Measurements from ENCODE around the gene GJC2. TPM values are rescaled to one million over a fixed set of nuclear protein-coding genes. Genes with fewer than 3 reads are reported as not detected.
"Not testable (repeated sequence)": the region's sequence is repeated elsewhere in the genome, so short reads cannot be mapped to it uniquely, and the experiment has no call there.

The GJC2 gene
- total RNA-seq, 3 donors from 2014 or later: 0.49 to 0.79 (median 0.53) TPM

DNA sequence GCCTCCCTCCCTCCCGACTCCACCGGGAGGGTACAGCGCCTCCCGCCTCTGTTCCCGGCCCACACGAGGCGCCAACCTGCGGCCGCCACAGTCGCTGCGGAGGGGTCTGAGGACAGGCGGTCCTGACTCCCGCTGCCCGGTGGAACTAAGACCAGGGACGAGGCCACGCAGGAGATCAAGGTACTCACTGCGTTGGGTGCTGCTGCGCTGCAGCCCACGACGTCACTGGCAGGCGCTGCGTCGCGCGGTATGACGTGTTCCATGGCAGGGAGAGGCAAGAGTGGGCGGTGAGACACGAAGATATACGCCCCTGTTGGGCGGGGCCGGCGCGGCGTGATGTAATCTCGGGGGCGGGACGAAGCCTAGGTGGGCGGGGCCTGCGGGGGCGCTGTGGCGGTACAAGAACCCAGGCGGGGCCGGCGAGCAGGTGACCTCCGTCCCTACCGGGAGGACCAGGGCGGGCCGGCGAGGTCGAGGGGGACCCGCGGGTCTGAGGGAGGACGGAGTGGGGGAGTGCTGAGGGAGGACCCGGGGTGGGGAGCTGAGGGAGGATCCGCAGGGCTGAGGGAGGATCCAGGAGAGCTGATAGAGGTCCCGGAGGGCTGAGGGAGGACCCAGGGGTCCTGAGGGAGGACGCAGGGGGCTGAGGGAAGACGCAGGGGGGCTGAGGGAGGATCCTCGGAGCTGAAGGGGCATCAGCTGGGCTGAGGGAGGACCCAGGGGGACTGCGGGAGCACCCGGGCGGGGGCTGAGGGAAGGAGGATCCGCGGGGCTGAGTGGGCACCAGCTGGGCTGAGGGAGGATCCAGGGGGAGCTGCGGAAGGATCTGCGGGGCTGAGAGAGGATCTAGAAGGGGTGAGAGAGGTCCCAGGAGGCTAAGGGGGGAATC is 40.4 kb upstream of the GJC2 start, which contains the start of gene MRPL55:
Gene MRPL55, minus strand, starts transcription at position 227 of the 889 bp plus-strand sequence. CDS start 1,039 bp downstream, outside the sequence.
- peak; percentile 92 to 95 for ATAC-seq
- H3K4me3 Mint-ChIP-seq: peak within 1 kb of the TSS; percentile 92
- no peaks in the 10 kb centered on the region for H3K9me3 Mint-ChIP-seq
- H3K4me1 Mint-ChIP-seq (ENCODE audit: low read depth): peaks cover 21% of the 10 kb centered on the region
- no peaks in the 10 kb centered on the region for H3K27me3 Mint-ChIP-seq (ENCODE audit: low read depth)
- peaks cover 6% of the 10 kb centered on the region for H3K36me3 Mint-ChIP-seq (ENCODE audit: insufficient read depth)
- peak; percentile 99 for DNase-seq

DNA sequence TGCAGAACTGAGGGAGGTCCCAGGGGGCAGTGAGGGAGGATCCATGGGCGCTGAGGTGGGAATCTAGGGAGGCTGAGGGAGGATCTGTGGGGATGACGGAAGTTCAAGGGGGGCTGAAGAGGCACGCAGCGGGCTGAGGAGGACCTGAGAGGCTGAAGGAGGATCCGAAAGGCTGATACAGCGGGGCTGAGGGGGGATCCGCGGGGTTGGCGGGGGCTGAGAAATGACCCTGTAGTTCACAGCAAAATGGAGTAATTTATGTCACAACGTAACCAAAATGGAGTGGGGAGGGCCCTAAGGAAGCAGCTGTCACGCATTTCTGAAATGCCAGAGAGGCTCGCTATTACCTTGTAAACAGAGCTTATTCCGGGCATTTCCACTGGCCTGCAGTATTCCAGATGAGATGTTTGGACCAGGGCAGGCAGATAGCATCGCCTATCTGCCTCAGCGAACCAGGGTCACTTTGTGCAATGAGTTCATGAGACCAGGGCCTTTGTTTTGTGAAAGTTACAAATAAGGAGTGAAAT is 39.7 kb upstream of the GJC2 start:
- Mint-ChIP-seq H3K27me3 (ENCODE audit: low read depth) (no peaks in the 10 kb centered on the region), H3K9me3 (no peaks in the 10 kb centered on the region), H3K4me1 (ENCODE audit: low read depth) (peaks cover 19% of the 10 kb centered on the region), H3K4me3 (peak overlapping the region; percentile 92), H3K36me3 (ENCODE audit: insufficient read depth) (peaks cover 6% of the 10 kb centered on the region)
- DNase-seq: no peak
- no peak for ATAC-seq

DNA sequence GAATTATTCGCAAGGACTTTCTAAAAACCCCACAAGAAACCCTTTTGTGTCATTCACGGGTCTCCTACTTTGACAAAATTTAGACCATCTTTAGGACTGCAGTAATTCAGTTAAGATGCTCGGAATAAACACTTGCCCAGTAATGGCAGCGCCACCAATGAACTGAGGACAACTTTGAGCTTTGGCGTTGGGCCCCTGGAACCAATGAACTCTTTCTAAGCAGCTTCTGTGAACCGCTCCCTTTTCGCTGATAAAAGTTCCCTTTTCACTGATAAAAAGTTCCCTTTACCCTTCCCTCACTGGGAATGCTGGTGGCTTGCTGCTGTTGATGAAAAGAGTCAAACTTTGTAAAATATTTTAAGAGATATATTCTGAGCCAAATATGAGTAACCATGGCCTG is 39.2 kb upstream of the GJC2 start:
- no peaks in the 10 kb centered on the region for H3K27me3 Mint-ChIP-seq (ENCODE audit: low read depth)
- DNase-seq (no peak), ATAC-seq (no peak)
- H3K4me1 Mint-ChIP-seq (ENCODE audit: low read depth): peaks cover 19% of the 10 kb centered on the region
- no peaks in the 10 kb centered on the region for H3K9me3 Mint-ChIP-seq
- peak overlapping the region; percentile 92 for H3K4me3 Mint-ChIP-seq
- peaks cover 6% of the 10 kb centered on the region for H3K36me3 Mint-ChIP-seq (ENCODE audit: insufficient read depth)

DNA sequence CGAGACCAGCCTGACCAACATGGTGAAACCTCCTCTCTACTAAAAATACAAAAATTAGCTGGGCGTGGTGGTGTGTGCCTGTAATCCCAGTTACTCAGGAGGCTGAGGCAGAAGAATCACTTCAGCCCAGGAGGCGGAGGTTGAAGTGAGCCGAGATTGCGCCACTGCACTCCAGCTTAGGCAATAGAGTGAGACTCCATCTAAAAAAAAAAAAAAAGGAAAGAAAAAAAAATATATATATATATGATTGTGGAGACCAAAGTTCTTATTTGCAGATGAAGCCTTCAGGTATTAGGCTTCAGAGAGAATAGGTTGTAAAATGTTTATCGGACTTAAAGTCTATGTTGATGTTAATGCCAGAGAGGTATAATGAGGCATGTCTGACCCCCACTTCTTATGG is 38.4 kb upstream of the GJC2 start:
- not testable (repeated sequence) for H3K27me3 Mint-ChIP-seq (ENCODE audit: low read depth); DNase-seq; ATAC-seq; H3K4me3 Mint-ChIP-seq; H3K36me3 Mint-ChIP-seq (ENCODE audit: insufficient read depth); H3K9me3 Mint-ChIP-seq
- peaks cover 19% of the 10 kb centered on the region for H3K4me1 Mint-ChIP-seq (ENCODE audit: low read depth)

DNA sequence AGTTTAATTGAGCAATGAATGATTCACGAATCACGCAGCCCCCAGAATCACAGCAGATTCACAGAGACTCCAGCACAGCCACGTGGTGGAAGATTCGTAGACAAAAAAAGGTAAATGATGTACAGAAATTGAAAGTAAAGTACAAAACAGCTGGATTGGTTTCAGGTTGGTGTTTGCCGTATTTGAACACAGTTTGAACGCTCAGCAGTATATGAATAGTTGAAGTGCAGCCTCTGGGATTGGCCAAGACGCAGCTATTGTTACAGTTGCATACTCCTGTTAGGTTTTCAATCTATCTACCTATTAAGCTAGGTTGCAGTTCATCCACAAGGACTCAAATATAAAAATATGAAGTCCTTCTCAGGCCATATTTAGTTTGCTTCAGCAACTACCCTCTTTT is 37.6 kb upstream of the GJC2 start:
- Mint-ChIP-seq H3K27me3 (ENCODE audit: low read depth) (no peaks in the 10 kb centered on the region), H3K4me1 (ENCODE audit: low read depth) (peaks cover 19% of the 10 kb centered on the region), H3K4me3 (no peak overlapping the region), H3K9me3 (no peaks in the 10 kb centered on the region), H3K36me3 (ENCODE audit: insufficient read depth) (no peaks in the 10 kb centered on the region)
- no peak for DNase-seq
- no peak for ATAC-seq

DNA sequence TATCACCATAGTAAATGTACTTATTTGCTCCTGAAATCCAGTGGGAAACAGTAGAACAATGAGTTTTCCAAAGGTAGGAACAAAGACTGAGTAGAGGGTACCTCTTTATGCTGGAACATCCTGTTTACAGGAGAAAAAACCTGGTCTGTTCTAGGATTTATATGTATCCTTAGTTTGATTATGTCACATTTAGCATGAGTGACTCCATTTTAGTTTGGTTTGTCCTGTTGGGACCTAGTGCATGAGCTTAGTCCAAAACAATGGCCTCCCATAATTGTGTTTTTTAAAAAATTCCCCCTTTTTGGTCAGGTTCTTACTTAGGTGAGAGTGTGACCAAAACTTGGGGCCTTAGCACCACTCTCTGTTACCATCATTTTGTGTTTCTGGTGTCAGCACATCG is 37.1 kb upstream of the GJC2 start:
- no peaks in the 10 kb centered on the region for H3K27me3 Mint-ChIP-seq (ENCODE audit: low read depth)

DNA sequence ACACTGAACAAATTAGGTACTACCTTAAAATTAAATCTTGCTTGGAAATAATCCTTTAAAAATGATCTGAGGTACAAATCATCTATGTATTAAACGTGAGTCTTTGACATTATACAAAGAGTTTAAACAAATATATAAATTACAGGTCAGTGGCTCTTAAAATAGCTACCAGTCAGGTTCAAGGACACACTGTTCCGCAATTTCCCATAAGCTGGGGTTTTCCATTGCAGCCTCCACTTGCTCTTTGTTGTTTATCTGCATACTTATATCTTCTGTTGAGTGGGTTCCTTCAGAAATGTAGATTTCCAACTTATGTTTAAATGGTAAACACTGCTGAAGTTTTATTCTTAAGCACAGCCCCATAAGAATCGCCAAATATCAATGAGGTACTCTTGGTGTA is 34.9 kb upstream of the GJC2 start:
- DNase-seq: no peak
- Mint-ChIP-seq H3K27me3 (ENCODE audit: low read depth) (no peaks in the 10 kb centered on the region), H3K4me1 (ENCODE audit: low read depth) (peaks cover 4% of the 10 kb centered on the region), H3K9me3 (peaks cover 3% of the 10 kb centered on the region), H3K4me3 (no peak overlapping the region), H3K36me3 (ENCODE audit: insufficient read depth) (no peaks in the 10 kb centered on the region)
- ATAC-seq: no peak

More for the DNA sequence above, 37.1 kb upstream of the GJC2 start:
- H3K9me3 Mint-ChIP-seq: no peaks in the 10 kb centered on the region
- DNase-seq: no peak
- ATAC-seq: no peak
- no peak overlapping the region for H3K4me3 Mint-ChIP-seq
- H3K4me1 Mint-ChIP-seq (ENCODE audit: low read depth): peaks cover 19% of the 10 kb centered on the region
- no peaks in the 10 kb centered on the region for H3K36me3 Mint-ChIP-seq (ENCODE audit: insufficient read depth)

DNA sequence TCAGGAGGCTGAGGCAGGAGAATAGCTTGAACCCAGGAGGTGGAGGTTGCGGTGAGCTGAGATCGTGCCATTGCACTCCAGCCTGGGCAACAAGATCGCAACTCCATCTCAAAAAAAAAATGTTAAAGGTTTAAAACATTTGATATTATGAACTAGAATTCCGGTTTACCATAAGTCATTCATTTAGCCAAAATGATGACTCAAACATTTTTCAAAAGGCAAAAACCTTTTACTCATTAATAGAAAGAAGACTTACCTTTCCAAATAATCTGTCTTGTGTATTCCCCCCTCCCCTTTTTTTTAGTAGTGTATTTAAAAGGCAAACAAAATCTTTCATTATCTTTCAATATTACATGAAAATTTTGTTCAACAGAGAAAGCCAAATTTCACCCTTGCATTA is 32.4 kb upstream of the GJC2 start:
- no peaks in the 10 kb centered on the region for H3K27me3 Mint-ChIP-seq (ENCODE audit: low read depth)
- no peaks in the 10 kb centered on the region for H3K36me3 Mint-ChIP-seq (ENCODE audit: insufficient read depth)
- H3K4me3 Mint-ChIP-seq: no peak overlapping the region
- ATAC-seq (no peak), DNase-seq (no peak)
- H3K9me3 Mint-ChIP-seq: peaks cover 3% of the 10 kb centered on the region
- H3K4me1 Mint-ChIP-seq (ENCODE audit: low read depth): no peaks in the 10 kb centered on the region

DNA sequence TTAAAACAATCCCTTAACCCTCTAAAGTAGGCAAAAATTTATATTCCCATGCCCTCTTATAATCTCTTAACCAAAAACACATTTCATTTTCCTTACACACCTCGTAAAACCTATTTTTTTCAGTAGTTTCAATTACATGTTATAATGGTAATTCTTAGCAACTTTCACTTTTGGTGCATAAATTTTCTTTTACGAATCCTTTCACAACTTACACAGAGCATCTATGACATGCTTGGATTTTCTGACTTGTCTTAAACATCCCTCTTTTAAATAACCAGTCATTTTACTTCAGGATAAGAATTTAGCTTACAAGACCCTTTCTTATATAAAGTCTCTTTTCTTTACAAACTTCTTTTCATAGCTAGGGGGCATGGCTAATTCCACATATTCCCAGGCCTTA is 31.7 kb upstream of the GJC2 start:
- H3K4me3 Mint-ChIP-seq: no peak overlapping the region
- ATAC-seq (no peak), DNase-seq (no peak)
- no peaks in the 10 kb centered on the region for H3K36me3 Mint-ChIP-seq (ENCODE audit: insufficient read depth)
- H3K4me1 Mint-ChIP-seq (ENCODE audit: low read depth): no peaks in the 10 kb centered on the region
- peaks cover 3% of the 10 kb centered on the region for H3K9me3 Mint-ChIP-seq
- peaks cover 2% of the 10 kb centered on the region for H3K27me3 Mint-ChIP-seq (ENCODE audit: low read depth)

DNA sequence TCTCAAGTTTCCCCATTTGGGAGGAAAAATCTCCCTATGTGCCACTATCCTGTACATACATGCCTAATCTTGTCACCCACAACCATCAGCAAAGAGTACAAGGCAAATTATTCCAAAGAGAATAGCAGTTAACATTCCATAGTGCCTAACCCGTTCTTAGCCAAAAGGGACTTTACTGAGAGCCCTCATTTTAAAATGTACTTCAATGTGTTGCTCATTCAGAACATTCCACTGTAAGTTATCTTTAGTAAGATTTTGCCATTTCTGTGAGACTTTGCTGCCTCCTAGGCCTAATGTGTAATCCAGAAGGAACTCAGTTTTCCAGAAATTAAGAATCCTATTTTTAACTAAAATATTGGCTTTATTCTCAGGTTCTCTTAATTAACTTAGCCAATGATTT is 29.4 kb upstream of the GJC2 start:
- Mint-ChIP-seq H3K27me3 (ENCODE audit: low read depth) (peaks cover 3% of the 10 kb centered on the region), H3K36me3 (ENCODE audit: insufficient read depth) (no peaks in the 10 kb centered on the region), H3K9me3 (peaks cover 3% of the 10 kb centered on the region), H3K4me1 (ENCODE audit: low read depth) (no peaks in the 10 kb centered on the region), H3K4me3 (no peak overlapping the region)
- ATAC-seq (no peak), DNase-seq (no peak)

DNA sequence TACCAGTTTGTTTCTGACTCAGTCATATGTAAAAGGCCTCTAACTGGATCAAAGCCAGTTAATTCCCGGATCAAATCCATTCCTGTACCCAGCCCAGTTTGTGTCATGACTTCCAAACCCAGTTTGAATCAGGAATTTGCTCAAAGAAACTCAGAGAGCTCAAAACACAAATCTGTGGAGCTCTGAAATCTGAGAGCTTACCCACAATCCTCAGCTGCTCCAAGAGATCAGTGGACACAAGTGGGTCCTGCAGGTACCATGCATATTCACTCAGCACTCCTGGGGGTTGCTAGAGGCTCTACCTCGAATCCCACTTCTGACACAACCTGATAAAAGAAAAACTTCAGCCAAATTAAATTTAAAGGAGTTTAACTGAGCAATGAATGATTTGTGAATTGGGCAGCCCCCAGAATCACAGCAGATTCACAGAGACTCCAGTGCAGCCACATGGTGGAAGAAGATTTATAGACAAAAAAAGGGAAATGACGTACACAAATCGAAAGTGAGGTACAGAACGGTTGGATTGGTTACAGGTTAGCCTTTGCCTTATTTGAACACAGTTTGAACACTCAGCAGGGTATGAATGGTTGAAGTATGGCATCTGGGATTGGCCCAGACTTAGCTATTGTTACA is 28.8 kb upstream of the GJC2 start:
- DNase-seq (no peak), ATAC-seq (peak in 1 of 2 donors; percentile 25)
- Mint-ChIP-seq H3K27me3 (ENCODE audit: low read depth) (peaks cover 4% of the 10 kb centered on the region), H3K36me3 (ENCODE audit: insufficient read depth) (no peaks in the 10 kb centered on the region), H3K4me1 (ENCODE audit: low read depth) (no peaks in the 10 kb centered on the region), H3K9me3 (peaks cover 3% of the 10 kb centered on the region), H3K4me3 (no peak overlapping the region)

DNA sequence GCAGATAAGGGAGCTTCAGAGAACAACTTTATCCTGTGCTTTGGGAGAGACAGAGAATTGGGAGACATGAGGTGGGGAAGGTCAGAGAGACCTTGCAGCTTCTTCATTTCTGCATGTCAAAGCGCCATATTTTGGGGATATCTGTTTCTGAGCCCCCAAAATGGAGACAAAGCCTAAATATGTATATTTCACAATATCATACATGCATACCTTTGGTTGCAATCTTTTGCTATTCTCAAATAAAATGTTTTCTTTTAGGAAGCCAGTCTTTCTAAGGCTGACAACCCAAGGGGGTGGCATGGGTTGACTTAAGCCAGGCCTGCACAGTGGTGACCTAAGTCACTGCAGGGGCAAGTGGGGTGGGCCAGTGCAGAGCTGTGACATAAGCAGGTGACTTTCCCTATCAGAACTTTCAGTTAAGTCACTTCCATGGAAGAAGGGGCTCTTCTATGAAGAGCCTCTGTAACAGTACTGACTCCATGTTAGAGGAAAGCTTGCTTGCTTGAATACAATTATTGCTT is 26.7 kb upstream of the GJC2 start:
- Mint-ChIP-seq H3K36me3 (ENCODE audit: insufficient read depth) (no peaks in the 10 kb centered on the region), H3K4me3 (no peak overlapping the region), H3K9me3 (peaks cover 2% of the 10 kb centered on the region), H3K27me3 (ENCODE audit: low read depth) (peaks cover 9% of the 10 kb centered on the region), H3K4me1 (ENCODE audit: low read depth) (no peaks in the 10 kb centered on the region)
- DNase-seq (no peak), ATAC-seq (no peak)

DNA sequence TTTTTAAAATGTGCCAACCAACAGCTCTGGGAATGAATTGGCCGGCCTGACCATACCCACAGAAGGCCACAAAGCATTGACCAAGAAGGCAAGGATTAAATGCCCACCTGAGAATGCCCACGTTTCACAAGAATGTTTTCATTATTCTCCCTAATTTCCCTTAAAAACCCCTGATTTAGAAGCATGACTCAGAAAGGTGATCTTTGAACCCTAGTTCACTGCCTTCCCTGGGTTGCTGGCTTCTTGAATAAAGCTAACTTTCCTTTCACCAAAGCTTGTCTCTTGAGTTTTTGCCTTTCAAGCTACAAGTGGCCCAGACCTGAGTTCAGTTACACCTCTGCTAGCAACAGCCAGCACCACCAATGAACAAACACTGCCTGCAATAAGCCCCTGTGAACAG is 26.2 kb upstream of the GJC2 start:
- peaks cover 9% of the 10 kb centered on the region for H3K27me3 Mint-ChIP-seq (ENCODE audit: low read depth)
- ATAC-seq: no peak

DNA sequence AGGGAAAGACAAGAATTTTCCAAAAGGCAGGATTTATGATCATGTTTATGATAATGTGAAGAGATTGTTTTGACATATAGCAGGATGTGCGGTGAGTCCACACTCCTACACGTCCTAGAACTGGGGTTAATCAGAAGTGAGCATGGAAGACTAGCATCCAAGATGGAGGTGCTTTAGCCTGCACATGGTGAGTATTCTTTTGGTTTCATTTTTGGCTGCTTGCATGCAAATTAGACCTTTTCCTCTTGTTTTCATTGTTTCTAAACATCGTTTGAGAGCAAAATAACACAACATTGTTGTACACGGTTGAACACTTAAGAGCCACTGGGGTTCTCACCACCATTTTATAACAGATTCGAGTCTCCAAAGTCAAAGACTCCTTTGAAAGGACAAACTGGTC is 24.5 kb upstream of the GJC2 start:
- ATAC-seq: no peak
- Mint-ChIP-seq H3K36me3 (ENCODE audit: insufficient read depth) (no peaks in the 10 kb centered on the region), H3K9me3 (no peaks in the 10 kb centered on the region), H3K27me3 (ENCODE audit: low read depth) (peaks cover 9% of the 10 kb centered on the region), H3K4me3 (no peak overlapping the region), H3K4me1 (ENCODE audit: low read depth) (no peaks in the 10 kb centered on the region)
- no peak for DNase-seq

More for the DNA sequence above, 26.2 kb upstream of the GJC2 start:
- no peak for DNase-seq
- no peaks in the 10 kb centered on the region for H3K36me3 Mint-ChIP-seq (ENCODE audit: insufficient read depth)
- H3K4me3 Mint-ChIP-seq: no peak overlapping the region
- no peaks in the 10 kb centered on the region for H3K4me1 Mint-ChIP-seq (ENCODE audit: low read depth)
- H3K9me3 Mint-ChIP-seq: no peaks in the 10 kb centered on the region

Data from activated T-cell treated with anti-CD3 and anti-CD28 coated beads, Interleukin-2, amount 50 U/mL, for 4 hours (primary cell).